Activated CD4-positive, alpha-beta T cell treated with anti-CD3 and anti-CD28 coated beads, Interleukin-2, amount 10 ng/mL, durations not matched to agents 7 days and 5 days (primary cell): ENCODE measurements around the gene PPP2R5E. TPM values are rescaled to one million over a fixed set of nuclear protein-coding genes. Genes with fewer than 3 reads are reported as not detected.

ENCODE experiments used
- CTCF ChIA-PET: fragments of 350-600 bp; sonication (Branson Sonifier 250); formaldehyde crosslinking; loops from one replicate; lab custom pipeline; 2021; ENCODE audit warnings: antibody characterized with exemption; lab: Charles Lee
- POLR2A ChIA-PET: fragments of 350-600 bp; sonication (Branson Sonifier 250); formaldehyde crosslinking; loops from one replicate; lab custom pipeline; 2021; ENCODE audit warnings: antibody characterized with exemption; lab: Charles Lee
- DNase-seq: peaks from one replicate; pipeline ENCODE4 v3.0.0-alpha.2; 2020
- H3K27ac Mint-ChIP-seq: one replicate; pipeline ENCODE4 v1.8.0; 2021; ENCODE audit warnings: mild to moderate bottlenecking, moderate library complexity, mixed read lengths
- H3K27me3 Mint-ChIP-seq: one replicate; pipeline ENCODE4 v1.8.0; 2021; ENCODE audit warnings: mixed read lengths
- H3K36me3 Mint-ChIP-seq: one replicate; pipeline ENCODE4 v1.8.0; 2021; ENCODE audit warnings: low read depth, mixed read lengths
- H3K4me1 Mint-ChIP-seq: one replicate; pipeline ENCODE4 v1.8.0; 2021; ENCODE audit warnings: mixed read lengths
- H3K4me3 Mint-ChIP-seq: one replicate; pipeline ENCODE4 v1.8.0; 2021; ENCODE audit warnings: mild to moderate bottlenecking, moderate library complexity, mixed read lengths
- H3K9me3 Mint-ChIP-seq: one replicate; pipeline ENCODE4 v1.8.0; 2021; ENCODE audit warnings: mixed read lengths
- total RNA-seq, 2 experiments: library from RNA; stranded (reverse); gene quantifications; one replicate each; pipeline ENCODE4 v1.2.3, GENCODE V29; 2021

Gene PPP2R5E
- total RNA-seq, 2 experiments from 2014 or later: 45.5 to 49.6 TPM

- Mint-ChIP-seq H3K4me3 (no peak overlapping the region), H3K9me3 (no peaks in the 10 kb centered on the region), H3K36me3 (peaks cover 7% of the 10 kb centered on the region), H3K27me3 (no peaks in the 10 kb centered on the region), H3K4me1 (peaks cover 6% of the 10 kb centered on the region), H3K27ac (no peak overlapping the region)
- DNase-seq: no peak
- ChIA-PET POLR2A (no interaction called here), CTCF (no interaction called here)
Observed at GRCh38 chr14:63459738-63460137, 83.4 kb downstream of the PPP2R5E start.

GRCh38 chr14:63457498-63457897 lies 85.7 kb downstream of the PPP2R5E start:
- Mint-ChIP-seq H3K27me3 (no peaks in the 10 kb centered on the region), H3K36me3 (peaks cover 15% of the 10 kb centered on the region), H3K4me1 (peaks cover 2% of the 10 kb centered on the region), H3K27ac (no peak overlapping the region), H3K4me3 (no peak overlapping the region), H3K9me3 (no peaks in the 10 kb centered on the region)
- POLR2A ChIA-PET: no interaction called here
- CTCF ChIA-PET: no interaction called here
- DNase-seq: no peak

GRCh38 chr14:63454863-63455622 lies 88.1 kb downstream of the PPP2R5E start:
- ChIA-PET POLR2A (no interaction called here), CTCF (interaction anchor here (1.4 kb wide), 1 partner anchor 13 kb away, joined by 3 read pairs; no protein-coding TSS in a partner anchor)
- H3K27me3 Mint-ChIP-seq: no peaks in the 10 kb centered on the region
- peaks cover 2% of the 10 kb centered on the region for H3K4me1 Mint-ChIP-seq
- H3K36me3 Mint-ChIP-seq: peaks cover 19% of the 10 kb centered on the region
- no peak overlapping the region for H3K27ac Mint-ChIP-seq
- no peak overlapping the region for H3K4me3 Mint-ChIP-seq
- no peak for DNase-seq
- no peaks in the 10 kb centered on the region for H3K9me3 Mint-ChIP-seq

- POLR2A ChIA-PET: no interaction called here
- Mint-ChIP-seq H3K27me3 (no peaks in the 10 kb centered on the region), H3K4me3 (no peak overlapping the region), H3K27ac (no peak overlapping the region), H3K36me3 (peaks cover 22% of the 10 kb centered on the region), H3K9me3 (no peaks in the 10 kb centered on the region), H3K4me1 (peaks cover 2% of the 10 kb centered on the region)
- DNase-seq: no peak
- CTCF ChIA-PET: interaction anchor here (1.4 kb wide), 1 partner anchor 12 kb away, joined by 3 read pairs; no protein-coding TSS in a partner anchor
Observed at GRCh38 chr14:63454436-63454835, 88.7 kb downstream of the PPP2R5E start.

GRCh38 chr14:63453443-63453936 lies 89.7 kb downstream of the PPP2R5E start:
- H3K36me3 Mint-ChIP-seq: peaks cover 29% of the 10 kb centered on the region
- H3K4me1 Mint-ChIP-seq: peaks cover 2% of the 10 kb centered on the region
- ChIA-PET POLR2A (no interaction called here), CTCF (interaction anchor here (0.6 to 1.4 kb wide), 3 partner anchors 11 to 41 kb away, joined by 3 to 4 read pairs (median 3); no protein-coding TSS in a partner anchor)
- no peaks in the 10 kb centered on the region for H3K27me3 Mint-ChIP-seq
- DNase-seq: no peak
- H3K9me3 Mint-ChIP-seq: no peaks in the 10 kb centered on the region
- no peak overlapping the region for H3K27ac Mint-ChIP-seq
- no peak overlapping the region for H3K4me3 Mint-ChIP-seq

GRCh38 chr14:63452796-63453195 lies 90.4 kb downstream of the PPP2R5E start:
- POLR2A ChIA-PET: no interaction called here

GRCh38 chr14:63448841-63449240 lies 94.3 kb downstream of the PPP2R5E start:
- no peaks in the 10 kb centered on the region for H3K27me3 Mint-ChIP-seq
- ChIA-PET CTCF (interaction anchor here (0.6 kb wide), 1 partner anchor 11 kb away, joined by 3 read pairs; no protein-coding TSS in a partner anchor), POLR2A (no interaction called here)
- H3K9me3 Mint-ChIP-seq: no peaks in the 10 kb centered on the region
- no peak overlapping the region for H3K27ac Mint-ChIP-seq
- H3K4me3 Mint-ChIP-seq: no peak overlapping the region
- peaks cover 33% of the 10 kb centered on the region for H3K36me3 Mint-ChIP-seq
- H3K4me1 Mint-ChIP-seq: no peaks in the 10 kb centered on the region
- no peak for DNase-seq

More at GRCh38 chr14:63452796-63453195, 90.4 kb downstream of the PPP2R5E start:
- Mint-ChIP-seq H3K27ac (no peak overlapping the region), H3K27me3 (no peaks in the 10 kb centered on the region), H3K4me3 (no peak overlapping the region), H3K4me1 (peaks cover 2% of the 10 kb centered on the region), H3K36me3 (peaks cover 29% of the 10 kb centered on the region), H3K9me3 (no peaks in the 10 kb centered on the region)
- CTCF ChIA-PET: interaction anchor here (0.6 to 1.1 kb wide), 2 partner anchors 14 to 42 kb away, joined by 3 to 4 read pairs; no protein-coding TSS in a partner anchor
- DNase-seq: no peak

GRCh38 chr14:63444588-63444987 lies 98.6 kb downstream of the PPP2R5E start:
- no peaks in the 10 kb centered on the region for H3K27me3 Mint-ChIP-seq
- no peaks in the 10 kb centered on the region for H3K9me3 Mint-ChIP-seq
- no peak overlapping the region for H3K27ac Mint-ChIP-seq
- H3K36me3 Mint-ChIP-seq: peaks cover 21% of the 10 kb centered on the region
- peaks cover 11% of the 10 kb centered on the region for H3K4me1 Mint-ChIP-seq
- ChIA-PET CTCF (interaction anchor here (0.8 kb wide), 1 partner anchor 23 kb away, joined by 3 read pairs; no protein-coding TSS in a partner anchor), POLR2A (no interaction called here)
- DNase-seq: no peak
- H3K4me3 Mint-ChIP-seq: no peak overlapping the region

- ChIA-PET POLR2A (no interaction called here), CTCF (interaction anchor here (0.8 kb wide), 1 partner anchor 24 kb away, joined by 3 read pairs; no protein-coding TSS in a partner anchor)
- no peak for DNase-seq
- Mint-ChIP-seq H3K9me3 (no peaks in the 10 kb centered on the region), H3K36me3 (peaks cover 15% of the 10 kb centered on the region), H3K4me1 (peaks cover 15% of the 10 kb centered on the region), H3K27me3 (no peaks in the 10 kb centered on the region), H3K27ac (no peak overlapping the region), H3K4me3 (no peak overlapping the region)
Observed at GRCh38 chr14:63443988-63444387, 99.2 kb downstream of the PPP2R5E start.

- no peak overlapping the region for H3K4me3 Mint-ChIP-seq
- no peaks in the 10 kb centered on the region for H3K27me3 Mint-ChIP-seq
- peaks cover 20% of the 10 kb centered on the region for H3K4me1 Mint-ChIP-seq
- DNase-seq: no peak
- ChIA-PET CTCF (no interaction called here), POLR2A (no interaction called here)
- no peaks in the 10 kb centered on the region for H3K9me3 Mint-ChIP-seq
- peaks cover 13% of the 10 kb centered on the region for H3K36me3 Mint-ChIP-seq
- no peak overlapping the region for H3K27ac Mint-ChIP-seq
Observed at GRCh38 chr14:63443361-63443760, 99.8 kb downstream of the PPP2R5E start.

- ChIA-PET CTCF (interaction anchor here (0.6 to 1.6 kb wide), 5 partner anchors 10 to 127 kb away, joined by 3 to 5 read pairs (median 3); no protein-coding TSS in a partner anchor), POLR2A (interaction anchor here (0.6 kb wide), 1 partner anchor 50 kb away, joined by 3 read pairs; no protein-coding TSS in a partner anchor)
- DNase-seq: peak; percentile 69
- Mint-ChIP-seq H3K27me3 (no peaks in the 10 kb centered on the region), H3K4me3 (peak overlapping the region; percentile 69), H3K4me1 (peaks cover 61% of the 10 kb centered on the region), H3K9me3 (no peaks in the 10 kb centered on the region), H3K27ac (peak overlapping the region; percentile 86), H3K36me3 (peaks cover 10% of the 10 kb centered on the region)
Observed at GRCh38 chr14:63438065-63438757, 105.0 kb downstream of the PPP2R5E start.

GRCh38 chr14:63436286-63437098 lies 106.7 kb downstream of the PPP2R5E start:
- Mint-ChIP-seq H3K4me1 (peaks cover 66% of the 10 kb centered on the region), H3K27ac (no peak overlapping the region), H3K9me3 (no peaks in the 10 kb centered on the region), H3K27me3 (no peaks in the 10 kb centered on the region), H3K36me3 (peaks cover 10% of the 10 kb centered on the region), H3K4me3 (no peak overlapping the region)
- no peak for DNase-seq
- POLR2A ChIA-PET: no interaction called here
- CTCF ChIA-PET: no interaction called here
